Measurements from ENCODE around the gene DDX4. TPM values are rescaled to one million over a fixed set of nuclear protein-coding genes. Genes with fewer than 3 reads are reported as not detected.
"Not testable (repeated sequence)": the region's sequence is repeated elsewhere in the genome, so short reads cannot be mapped to it uniquely, and the experiment has no call there.

The DDX4 gene
- total and polyA plus RNA-seq, 8 donors = 0.04 to 0.48 (median 0.11) TPM; not detected in 3

DNA sequence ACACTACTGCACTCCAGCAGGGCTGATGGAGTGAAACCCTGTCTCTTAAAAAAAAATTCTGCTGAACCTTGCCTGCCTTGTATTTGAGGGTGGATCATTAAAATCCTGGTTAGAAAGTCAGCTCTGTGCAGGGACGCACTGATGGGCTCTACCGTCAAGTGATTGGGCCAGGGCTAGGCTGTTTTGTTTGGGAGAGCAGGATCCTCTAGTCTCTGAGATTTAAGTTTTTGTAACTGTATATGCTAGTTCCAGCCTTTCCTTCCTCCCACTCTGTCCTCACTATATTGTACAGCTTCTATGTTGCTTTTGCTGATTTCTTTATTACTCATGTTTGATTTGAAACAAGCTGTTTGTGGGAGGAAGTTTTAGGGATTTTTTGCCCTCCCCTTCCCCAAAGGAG is 11.5 kb downstream of the DDX4 start:
- intact Hi-C loops (cut with DNase I) = no loop called here
- H3K4me1 ChIP-seq = no peaks in the 10 kb centered on the region
- H3K4me3 ChIP-seq = no peak overlapping the region
- no peaks in the 10 kb centered on the region for H3K36me3 ChIP-seq
- no peaks in the 10 kb centered on the region for H3K27me3 ChIP-seq
- H3K9me3 ChIP-seq = no peaks in the 10 kb centered on the region
- no peak overlapping the region for H3K27ac ChIP-seq
- TF ChIP-seq, protein P1, sequence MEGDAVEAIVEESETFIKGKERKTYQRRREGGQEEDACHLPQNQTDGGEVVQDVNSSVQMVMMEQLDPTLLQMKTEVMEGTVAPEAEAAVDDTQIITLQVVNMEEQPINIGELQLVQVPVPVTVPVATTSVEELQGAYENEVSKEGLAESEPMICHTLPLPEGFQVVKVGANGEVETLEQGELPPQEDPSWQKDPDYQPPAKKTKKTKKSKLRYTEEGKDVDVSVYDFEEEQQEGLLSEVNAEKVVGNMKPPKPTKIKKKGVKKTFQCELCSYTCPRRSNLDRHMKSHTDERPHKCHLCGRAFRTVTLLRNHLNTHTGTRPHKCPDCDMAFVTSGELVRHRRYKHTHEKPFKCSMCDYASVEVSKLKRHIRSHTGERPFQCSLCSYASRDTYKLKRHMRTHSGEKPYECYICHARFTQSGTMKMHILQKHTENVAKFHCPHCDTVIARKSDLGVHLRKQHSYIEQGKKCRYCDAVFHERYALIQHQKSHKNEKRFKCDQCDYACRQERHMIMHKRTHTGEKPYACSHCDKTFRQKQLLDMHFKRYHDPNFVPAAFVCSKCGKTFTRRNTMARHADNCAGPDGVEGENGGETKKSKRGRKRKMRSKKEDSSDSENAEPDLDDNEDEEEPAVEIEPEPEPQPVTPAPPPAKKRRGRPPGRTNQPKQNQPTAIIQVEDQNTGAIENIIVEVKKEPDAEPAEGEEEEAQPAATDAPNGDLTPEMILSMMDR (IDR thresholded peaks at IDR 0.05) = no peak
- no peak for ATAC-seq
- no peak for DNase-seq

DNA sequence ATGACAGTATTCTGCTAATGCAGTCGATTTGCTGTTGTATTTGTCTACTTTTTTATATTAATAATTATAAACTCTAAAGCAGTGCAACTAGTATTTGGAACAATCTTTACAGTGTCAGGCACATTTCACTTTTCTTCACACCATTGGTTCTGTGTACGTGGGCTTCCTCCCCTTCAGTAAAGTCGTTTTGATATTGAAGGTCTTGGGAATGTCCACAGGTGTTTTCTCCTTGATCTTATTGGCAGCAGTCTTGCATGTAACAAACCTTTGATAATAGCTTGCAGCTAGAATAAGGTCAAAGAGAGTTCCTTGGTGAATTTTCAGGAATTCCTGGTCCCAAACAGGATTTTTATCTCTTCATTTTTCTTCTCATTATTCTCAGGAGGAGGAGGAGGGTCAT is 12.2 kb downstream of the DDX4 start:
- Histone ChIP-seq H3K27me3 (no peaks in the 10 kb centered on the region), H3K36me3 (no peaks in the 10 kb centered on the region), H3K4me1 (no peaks in the 10 kb centered on the region), H3K9me3 (no peaks in the 10 kb centered on the region), H3K4me3 (no peak overlapping the region), H3K27ac (no peak overlapping the region)
- ATAC-seq (no peak), DNase-seq (no peak)
- TF ChIP-seq, protein P1 (IDR thresholded peaks at IDR 0.05) = no peak
- intact Hi-C loops (cut with DNase I) = no loop called here

DNA sequence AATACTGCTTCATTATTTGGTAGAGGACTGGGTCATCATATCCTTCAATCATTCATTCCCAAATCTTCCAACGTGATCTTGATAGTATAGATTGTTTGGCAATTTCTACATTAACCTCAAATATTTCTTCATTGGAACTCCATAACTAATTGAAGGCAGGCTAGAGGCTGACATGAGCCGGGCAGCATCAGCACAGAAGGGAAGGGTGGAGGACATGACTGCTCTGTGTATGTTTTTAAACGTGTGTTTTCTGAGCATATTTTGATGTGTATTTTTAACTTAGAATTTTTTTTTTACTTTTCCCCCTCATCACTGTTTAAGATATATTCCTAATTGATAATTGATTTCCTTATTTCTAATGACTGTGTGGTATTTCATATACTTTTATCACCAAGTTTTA is 12.6 kb downstream of the DDX4 start:
- TF ChIP-seq, protein P1 (IDR thresholded peaks at IDR 0.05) = no peak
- ATAC-seq (no peak), DNase-seq (no peak)
- Histone ChIP-seq H3K36me3 (no peaks in the 10 kb centered on the region), H3K4me3 (no peak overlapping the region), H3K9me3 (no peaks in the 10 kb centered on the region), H3K27ac (no peak overlapping the region), H3K27me3 (no peaks in the 10 kb centered on the region), H3K4me1 (no peaks in the 10 kb centered on the region)
- intact Hi-C loops (cut with DNase I) = no loop called here

DNA sequence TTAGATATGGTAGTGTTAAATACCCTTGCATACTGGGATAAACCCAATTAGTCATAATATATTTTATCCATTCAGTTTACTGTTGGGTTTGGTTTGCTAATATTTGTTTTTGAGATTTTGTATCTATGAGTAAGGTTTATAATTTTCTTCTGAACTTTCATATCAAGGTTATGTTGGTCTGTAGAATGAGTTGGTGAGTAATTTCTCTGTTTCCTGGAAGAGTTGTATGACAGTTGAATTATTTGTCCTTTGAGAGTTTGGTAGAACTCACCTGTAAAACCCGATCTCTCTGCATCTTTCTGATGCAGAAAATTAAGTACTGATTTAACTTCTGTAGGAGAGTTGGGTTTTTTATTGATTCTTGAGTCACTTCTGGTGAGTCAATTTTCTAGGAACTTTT is 20.4 kb downstream of the DDX4 start:
- TF ChIP-seq, protein P1 (IDR thresholded peaks at IDR 0.05) = no peak
- Histone ChIP-seq H3K4me3 (no peak overlapping the region), H3K36me3 (no peaks in the 10 kb centered on the region), H3K9me3 (no peaks in the 10 kb centered on the region), H3K27me3 (peaks cover 0 to 3% of the 10 kb centered on the region in 2 donors), H3K4me1 (no peaks in the 10 kb centered on the region), H3K27ac (no peak overlapping the region)
- ATAC-seq (no peak), DNase-seq (no peak)
- intact Hi-C loops (cut with DNase I) = no loop called here

DNA sequence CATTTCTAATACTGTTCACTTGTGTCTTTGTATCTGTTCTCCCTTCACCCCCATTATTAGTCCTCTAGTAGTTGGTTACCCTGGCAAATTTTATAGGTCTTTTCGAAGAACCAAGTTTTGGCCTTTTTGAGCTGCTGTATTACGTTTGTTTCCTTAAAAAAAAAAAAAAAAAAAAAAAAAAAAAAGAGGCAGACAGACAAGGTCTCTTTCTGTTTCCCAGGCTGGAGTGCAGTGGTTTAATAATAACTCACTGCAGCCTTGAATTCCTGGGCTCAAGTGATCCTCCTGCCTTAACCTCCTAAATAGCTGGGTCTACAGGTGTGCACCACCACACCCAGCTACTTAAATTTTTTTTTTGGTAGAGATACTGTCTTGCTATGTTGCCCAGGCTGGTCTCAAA is 20.9 kb downstream of the DDX4 start:
- TF ChIP-seq, protein P1 (IDR thresholded peaks at IDR 0.05) = no peak
- intact Hi-C loops (cut with DNase I) = no loop called here
- Histone ChIP-seq H3K4me3 (no peak overlapping the region), H3K4me1 (no peaks in the 10 kb centered on the region), H3K27me3 (peaks cover 0 to 3% of the 10 kb centered on the region in 2 donors), H3K9me3 (no peaks in the 10 kb centered on the region), H3K36me3 (no peaks in the 10 kb centered on the region), H3K27ac (no peak overlapping the region)
- no peak for ATAC-seq
- DNase-seq = no peak

DNA sequence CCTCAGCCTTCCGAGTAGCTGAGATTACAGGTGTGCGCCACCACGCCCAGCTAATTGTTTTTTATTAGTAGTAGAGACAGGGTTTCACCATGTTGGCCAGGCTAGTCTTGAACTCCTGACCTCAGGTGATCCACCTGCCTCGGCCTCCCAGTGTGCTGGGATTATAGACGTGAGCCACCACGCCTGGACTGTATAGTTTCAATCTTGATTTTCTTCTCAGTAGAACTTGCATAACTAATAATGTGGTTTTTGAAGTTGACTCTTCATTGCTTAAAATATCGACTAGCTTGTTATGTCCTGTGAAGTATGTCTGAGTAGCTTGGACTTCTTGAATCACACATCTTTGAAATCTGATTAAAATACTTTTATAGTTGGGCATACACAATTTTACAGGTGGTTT is 23.9 kb downstream of the DDX4 start:
- H3K4me3 ChIP-seq; H3K27ac ChIP-seq; H3K4me1 ChIP-seq; H3K27me3 ChIP-seq; ATAC-seq; DNase-seq; H3K9me3 ChIP-seq; H3K36me3 ChIP-seq; intact Hi-C loops (cut with DNase I): not testable (repeated sequence)
